ENCODE data around the gene MATR3.

MATR3 gene

GRCh38 chr5:139277171-139277570 lies 16.4 kb upstream of the MATR3 start:
- DNase-seq (ENCODE audit: low read depth): no peak
- H3K4me3 ChIP-seq (ENCODE audit: low read depth, low read length): peak overlapping the region; percentile 98; the same call in 1 of the 2 replicates
- TF ChIP-seq CTCF (IDR thresholded peaks at IDR 0.05; ENCODE audit: control insufficient read depth, extremely low read depth, insufficient read depth): no peak

DNA sequence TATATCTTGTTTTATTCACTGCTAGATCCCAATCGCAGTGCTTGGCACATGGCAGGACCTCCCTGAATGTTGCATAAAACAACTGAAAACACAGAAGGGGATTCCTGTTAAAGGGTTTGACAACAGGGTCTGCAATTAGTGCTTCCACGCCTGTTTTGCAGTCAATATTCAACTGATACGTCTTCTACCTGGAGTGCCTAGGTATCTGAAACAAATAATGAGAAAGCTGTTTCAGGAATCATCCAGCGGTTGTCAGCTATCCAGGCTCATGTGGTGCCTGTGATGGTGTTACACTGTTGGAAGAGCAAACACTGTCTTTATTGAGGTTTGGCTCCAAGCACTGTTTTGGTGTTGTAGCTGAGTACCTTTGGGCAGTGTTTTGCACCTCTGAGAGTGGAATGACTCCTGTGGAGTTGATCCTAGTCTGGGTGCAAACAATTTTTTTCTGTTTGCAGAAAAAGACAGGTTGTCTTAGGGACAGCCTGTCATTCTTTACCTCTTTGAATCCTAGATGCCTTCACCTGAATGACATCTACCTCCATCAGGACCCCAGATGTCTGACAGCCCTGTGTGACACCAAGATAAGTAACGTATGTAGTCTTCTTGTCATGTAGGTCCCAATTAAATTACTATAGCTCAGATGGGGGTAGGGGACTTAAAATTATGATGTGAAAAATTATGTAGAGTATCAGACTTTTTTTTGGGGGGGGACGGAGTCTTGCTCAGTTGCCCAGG lies 14.8 kb upstream of the MATR3 start:
- H3K4me3 ChIP-seq (ENCODE audit: low read depth, low read length): no peak overlapping the region
- TF ChIP-seq CTCF (IDR thresholded peaks at IDR 0.05; ENCODE audit: control insufficient read depth, extremely low read depth, insufficient read depth): no peak
- DNase-seq (ENCODE audit: low read depth): no peak

- no peak for TF ChIP-seq CTCF (IDR thresholded peaks at IDR 0.05; ENCODE audit: control insufficient read depth, extremely low read depth, insufficient read depth)
- no peak overlapping the region for H3K4me3 ChIP-seq (ENCODE audit: low read depth, low read length)
- DNase-seq (ENCODE audit: low read depth): no peak
Measured at GRCh38 chr5:139282197-139282557, 11.4 kb upstream of the MATR3 start.

DNA sequence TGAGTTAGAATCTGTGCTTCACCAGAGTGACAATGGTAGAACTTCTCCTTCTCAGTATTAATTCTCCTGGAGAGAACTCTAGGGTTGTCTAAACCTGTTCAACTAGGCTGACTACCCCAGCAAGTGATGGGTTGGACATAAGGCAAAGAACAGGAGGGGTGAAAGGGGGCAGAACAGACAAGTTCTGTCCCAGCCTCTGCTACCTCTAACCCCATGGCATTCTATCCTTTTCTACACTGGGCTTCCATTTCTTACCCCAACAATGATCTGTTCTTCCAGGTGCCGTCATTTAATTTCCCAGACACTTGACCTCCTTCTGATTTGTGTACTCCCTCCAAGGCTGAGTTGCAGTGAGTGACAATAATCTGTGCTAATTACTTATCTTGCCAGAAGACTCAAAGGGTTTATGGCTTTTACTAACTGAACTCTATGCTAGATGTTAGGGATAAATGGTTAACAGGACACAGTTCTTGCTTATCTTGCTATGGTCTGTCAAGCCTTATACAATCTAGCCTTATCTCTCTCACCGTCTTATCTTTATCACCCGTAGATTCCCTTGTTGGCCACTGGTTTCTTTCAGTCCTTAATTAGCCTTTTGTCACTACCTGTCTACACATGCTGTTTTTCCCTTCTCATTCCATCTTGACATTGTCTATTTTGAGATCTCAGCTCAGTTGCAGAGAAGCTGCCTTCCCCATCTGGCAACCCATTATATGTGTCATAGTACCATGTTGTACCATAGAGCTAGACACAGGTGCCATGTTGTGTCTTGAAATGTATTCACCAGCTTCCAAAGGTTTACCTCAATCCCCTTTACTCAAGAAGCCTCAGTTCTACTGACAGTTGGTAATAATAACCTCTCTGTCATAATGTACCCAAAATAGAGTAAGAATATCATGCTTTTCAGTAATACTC lies 10.0 kb upstream of the MATR3 start:
- H3K4me3 ChIP-seq (ENCODE audit: low read depth, low read length): no peak overlapping the region
- no peak for DNase-seq (ENCODE audit: low read depth)
- TF ChIP-seq CTCF (IDR thresholded peaks at IDR 0.05; ENCODE audit: control insufficient read depth, extremely low read depth, insufficient read depth): no peak

- no peak for TF ChIP-seq CTCF (IDR thresholded peaks at IDR 0.05; ENCODE audit: control insufficient read depth, extremely low read depth, insufficient read depth)
- no peak for DNase-seq (ENCODE audit: low read depth)
Measured at GRCh38 chr5:139284295-139284694, 9.2 kb upstream of the MATR3 start.

DNA sequence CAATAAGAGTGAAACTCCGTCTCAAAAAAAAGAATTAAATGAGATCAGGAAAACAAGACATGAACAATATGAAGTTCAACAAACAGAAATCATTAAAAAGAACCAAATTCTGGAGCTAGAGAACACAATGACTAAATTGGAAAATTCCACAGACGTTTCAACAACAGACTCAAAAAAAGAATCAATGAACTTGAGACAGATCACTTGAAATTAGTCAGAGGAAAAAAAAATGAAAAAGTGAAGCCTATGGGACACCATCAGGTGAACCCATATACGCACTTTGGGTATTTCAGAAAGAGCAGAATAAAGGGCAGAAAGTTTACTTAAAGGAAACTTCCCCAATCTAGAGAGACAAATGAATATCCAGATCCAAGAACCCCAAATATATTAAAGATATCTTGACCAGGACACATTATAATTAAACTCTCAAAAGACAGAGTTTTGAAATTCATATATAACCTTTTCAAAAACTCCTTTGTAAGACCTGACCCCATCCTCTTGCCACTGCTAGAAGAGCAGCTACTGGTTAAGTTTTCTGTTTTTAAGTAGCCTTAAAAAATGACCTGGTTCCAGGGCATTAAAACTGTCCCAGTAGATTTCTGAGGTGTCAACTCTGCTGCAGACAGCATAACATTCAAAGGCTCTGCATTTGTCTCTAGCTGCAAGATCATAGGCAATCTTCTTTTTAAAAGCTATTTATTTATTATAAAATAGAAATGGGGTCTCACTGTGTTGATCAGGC lies 7.7 kb upstream of the MATR3 start:
- no peak overlapping the region for H3K4me3 ChIP-seq (ENCODE audit: low read depth, low read length)
- no peak for TF ChIP-seq CTCF (IDR thresholded peaks at IDR 0.05; ENCODE audit: control insufficient read depth, extremely low read depth, insufficient read depth)
- no peak for DNase-seq (ENCODE audit: low read depth)

More at GRCh38 chr5:139284295-139284694, 9.2 kb upstream of the MATR3 start:
- no peak overlapping the region for H3K4me3 ChIP-seq (ENCODE audit: low read depth, low read length)
